Neural crest cell (in vitro differentiated cells): ENCODE measurements around the gene TEX264. TPM values are rescaled to one million over a fixed set of nuclear protein-coding genes. Genes with fewer than 3 reads are reported as not detected.
"Not testable (repeated sequence)": the region's sequence is repeated elsewhere in the genome, so short reads cannot be mapped to it uniquely, and the experiment has no call there.

ENCODE experiments used
- DNase-seq: peaks from one replicate; pipeline ENCODE4 v3.0.0; 2021; ENCODE audit warnings: low read depth, mixed read lengths, low spot score
- H3K27ac Mint-ChIP-seq: one replicate; pipeline ENCODE4 v1.8.0; 2021; ENCODE audit warnings: mild to moderate bottlenecking, mixed read lengths; ENCODE audit not compliant: unreplicated experiment
- H3K27me3 Mint-ChIP-seq: 2 replicates; pipeline ENCODE4 v1.8.0; 2021; ENCODE audit warnings: low read depth, mild to moderate bottlenecking, mixed read lengths
- H3K36me3 Mint-ChIP-seq: 2 replicates; pipeline ENCODE4 v1.8.0; 2021; ENCODE audit warnings: low read depth, mild to moderate bottlenecking, mixed read lengths
- H3K4me1 Mint-ChIP-seq: 2 replicates; pipeline ENCODE4 v1.8.0; 2021; ENCODE audit warnings: mixed read lengths
- H3K4me3 Mint-ChIP-seq: one replicate; pipeline ENCODE4 v1.8.0; 2021; ENCODE audit warnings: mild to moderate bottlenecking, mixed read lengths
- H3K9me3 Mint-ChIP-seq: 2 replicates; pipeline ENCODE4 v1.8.0; 2021; ENCODE audit warnings: mixed read lengths
- CTCF ChIP-seq: fragments of 200-600 bp; sonication (generic); conservative IDR thresholded peaks from 2 replicates; pipeline ENCODE4 v1.5.0; 2021; ENCODE audit warnings: antibody characterized with exemption, mild to moderate bottlenecking
- total RNA-seq: library from RNA; stranded (reverse); gene quantifications from 2 replicates; pipeline ENCODE4 v1.2.1, GENCODE V29; 2021

The TEX264 gene
- total RNA-seq, 1 donor from 2014 or later, result 23.2 TPM

DNA sequence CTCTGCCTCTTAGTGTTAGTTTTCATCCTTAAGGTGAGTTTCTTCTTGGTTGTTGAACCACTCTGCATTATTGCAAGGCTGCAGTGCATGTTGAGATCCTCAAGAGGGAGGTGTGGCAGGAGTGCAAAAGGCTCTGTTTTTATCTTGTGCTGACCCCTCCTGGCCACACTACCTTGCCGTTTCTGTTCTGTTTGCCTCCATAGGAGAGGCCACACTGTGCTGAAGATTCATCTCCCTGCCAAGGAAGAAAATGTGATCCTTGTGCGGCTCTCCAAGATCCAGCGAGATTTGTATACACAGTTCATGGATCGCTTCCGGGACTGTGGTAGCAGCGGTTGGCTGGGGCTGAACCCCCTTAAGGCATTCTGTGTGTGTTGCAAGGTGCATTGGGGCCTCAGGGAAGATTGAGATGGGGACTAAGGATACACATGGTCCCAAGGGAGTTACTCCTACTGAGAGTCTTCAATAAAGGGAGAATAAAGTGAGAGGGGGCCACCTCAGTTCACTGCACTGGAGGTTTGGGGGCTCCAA, 33.0 kb upstream of the TEX264 start:
- peak; percentile 25 for DNase-seq
- H3K36me3 Mint-ChIP-seq, result peaks cover 17% of the 10 kb centered on the region
- no peaks in the 10 kb centered on the region for H3K9me3 Mint-ChIP-seq
- H3K27ac Mint-ChIP-seq, result no peak overlapping the region
- H3K4me1 Mint-ChIP-seq, result no peaks in the 10 kb centered on the region
- no peak overlapping the region for H3K4me3 Mint-ChIP-seq
- H3K27me3 Mint-ChIP-seq, result no peaks in the 10 kb centered on the region
- peak; percentile 82 for TF ChIP-seq CTCF

DNA sequence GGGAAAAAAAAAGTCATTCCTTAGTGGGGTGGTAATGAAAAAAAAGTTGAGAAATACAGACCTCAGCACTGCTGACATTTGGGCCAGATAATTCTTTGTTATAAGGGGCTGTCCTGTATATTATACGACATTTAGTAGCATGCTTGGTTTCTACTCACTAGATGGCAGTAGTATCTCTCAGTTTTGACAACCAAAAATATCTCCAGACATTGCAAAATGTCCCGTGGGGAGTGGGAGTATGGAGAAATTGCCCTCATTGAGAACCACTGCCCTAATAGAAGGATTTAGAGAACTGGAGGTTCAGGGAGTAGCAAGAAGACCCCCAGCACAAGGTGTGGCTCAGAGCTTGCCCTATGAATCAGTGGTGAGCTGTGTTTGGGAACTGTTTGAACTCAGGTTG, 28.6 kb upstream of the TEX264 start:
- TF ChIP-seq CTCF, result peak; percentile 50

DNA sequence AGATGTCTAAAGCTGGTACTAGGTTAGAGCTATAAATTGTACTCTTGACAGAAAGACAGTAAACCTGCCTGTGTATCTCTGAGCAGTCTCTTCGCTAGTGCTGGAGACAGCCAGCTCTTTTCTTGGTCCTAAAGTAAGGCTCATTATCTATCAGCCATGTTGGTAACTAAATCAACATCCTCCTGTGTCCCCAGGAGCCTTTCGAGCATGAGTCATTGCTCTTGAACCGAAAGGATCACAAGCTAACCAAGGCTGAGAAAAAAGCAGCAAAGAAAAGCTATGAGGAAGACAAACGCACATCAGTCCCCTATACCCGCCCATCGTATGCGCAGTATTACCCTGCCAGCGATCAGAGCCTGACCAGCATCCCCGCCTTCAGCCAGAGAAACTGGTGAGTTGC, 25.0 kb upstream of the TEX264 start:
- Mint-ChIP-seq H3K9me3 (peaks cover 4% of the 10 kb centered on the region), H3K27ac (no peak overlapping the region), H3K4me1 (no peaks in the 10 kb centered on the region), H3K27me3 (no peaks in the 10 kb centered on the region), H3K4me3 (no peak overlapping the region), H3K36me3 (peaks cover 74% of the 10 kb centered on the region)
- no peak for DNase-seq
- TF ChIP-seq CTCF, result no peak

More for the DNA sequence above, 28.6 kb upstream of the TEX264 start:
- H3K9me3 Mint-ChIP-seq, result no peaks in the 10 kb centered on the region
- H3K27me3 Mint-ChIP-seq, result no peaks in the 10 kb centered on the region
- no peak for DNase-seq
- H3K36me3 Mint-ChIP-seq, result peaks cover 48% of the 10 kb centered on the region
- H3K4me3 Mint-ChIP-seq, result no peak overlapping the region
- H3K27ac Mint-ChIP-seq, result no peak overlapping the region
- H3K4me1 Mint-ChIP-seq, result no peaks in the 10 kb centered on the region

DNA sequence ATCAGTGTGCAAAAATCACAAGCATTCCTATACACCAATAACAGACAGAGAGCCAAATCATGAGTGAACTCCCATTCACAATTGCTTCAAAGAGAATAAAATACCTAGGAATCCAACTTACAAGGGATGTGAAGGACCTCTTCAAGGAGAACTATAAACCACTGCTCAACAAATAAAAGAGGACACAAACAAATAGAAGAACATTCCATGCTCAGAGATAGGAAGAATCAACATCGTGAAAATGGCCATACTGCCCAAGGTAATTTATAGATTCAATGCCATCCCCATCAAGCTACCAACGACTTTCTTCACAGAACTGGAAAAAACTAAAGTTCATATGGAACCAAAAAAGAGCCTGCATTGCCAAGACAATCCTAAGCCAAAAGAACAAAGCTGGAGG, 18.9 kb upstream of the TEX264 start:
- H3K4me3 Mint-ChIP-seq, H3K27me3 Mint-ChIP-seq, H3K4me1 Mint-ChIP-seq, DNase-seq, H3K27ac Mint-ChIP-seq, H3K9me3 Mint-ChIP-seq: not testable (repeated sequence)
- peaks cover 68% of the 10 kb centered on the region for H3K36me3 Mint-ChIP-seq

DNA sequence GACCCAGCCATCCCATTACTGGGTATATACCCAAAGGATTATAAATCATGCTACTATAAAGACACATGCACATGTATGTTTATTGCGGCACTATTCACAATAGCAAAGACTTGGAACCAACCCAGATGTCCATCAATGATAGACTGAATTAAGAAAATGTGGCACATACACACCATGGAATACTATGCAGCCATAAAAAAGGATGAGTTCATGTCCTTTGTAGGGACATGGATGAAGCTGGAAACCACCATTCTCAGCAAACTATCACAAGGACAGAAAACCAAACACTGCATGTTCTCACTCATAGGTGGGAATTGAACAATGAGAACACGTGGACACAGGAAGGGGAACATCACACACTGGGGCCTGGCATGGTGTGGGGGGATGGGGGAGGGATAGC, 17.6 kb upstream of the TEX264 start:
- not testable (repeated sequence) for H3K27ac Mint-ChIP-seq, H3K27me3 Mint-ChIP-seq, H3K9me3 Mint-ChIP-seq, H3K4me3 Mint-ChIP-seq, DNase-seq, H3K4me1 Mint-ChIP-seq
- peaks cover 64% of the 10 kb centered on the region for H3K36me3 Mint-ChIP-seq

GRCh38 chr3:51657234-51657633, 13.8 kb upstream of the TEX264 start:
- Mint-ChIP-seq H3K27me3 (no peaks in the 10 kb centered on the region), H3K27ac (no peak overlapping the region)

More at GRCh38 chr3:51657234-51657633, 13.8 kb upstream of the TEX264 start:
- H3K4me1 Mint-ChIP-seq, result no peaks in the 10 kb centered on the region
- peaks cover 2% of the 10 kb centered on the region for H3K9me3 Mint-ChIP-seq
- no peak for DNase-seq
- H3K4me3 Mint-ChIP-seq, result no peak overlapping the region
- TF ChIP-seq CTCF, result no peak
- H3K36me3 Mint-ChIP-seq, result peaks cover 32% of the 10 kb centered on the region
